SU-DHL-6 (cell line): ENCODE results near the gene DST.

Experiments
- EZH2phosphoT487 ChIP-seq: fragments of 200-600 bp; sonication (generic), shearing (Covaris generic); conservative IDR thresholded peaks from 2 replicates; pipeline ENCODE4 v1.6.1; 2018; ENCODE audit warnings: mild to moderate bottlenecking, antibody characterized with exemption, low read length, moderate library complexity, mixed read lengths
- TF ChIP-seq, protein P1 (sequence below): fragments of 200-600 bp; sonication (generic); IDR thresholded peaks from one replicate; pipeline ENCODE4 v1.5.1; 2017; ENCODE audit warnings: antibody characterized with exemption, mild to moderate bottlenecking, low read length, moderate library complexity; ENCODE audit not compliant: insufficient read depth, poor library complexity, severe bottlenecking

DNA sequence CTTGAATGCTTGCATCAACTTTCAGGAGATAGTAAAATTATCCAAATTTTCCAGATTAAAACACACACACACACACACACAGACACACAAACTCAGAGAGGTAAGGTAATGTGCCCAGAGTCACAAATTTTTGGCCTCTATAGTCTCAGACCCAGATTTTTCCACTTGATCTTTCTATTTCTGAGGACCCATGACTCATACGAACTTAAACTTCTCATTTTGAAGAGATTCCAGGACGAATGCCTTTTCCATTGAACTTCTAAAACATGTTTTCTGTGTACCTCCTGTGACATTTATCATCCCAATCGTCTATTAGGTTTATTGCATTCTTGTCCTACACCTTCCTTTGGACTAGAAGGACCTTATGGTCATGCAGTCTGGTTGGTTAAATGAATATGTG is 222.4 kb downstream of the DST start:
- TF ChIP-seq, protein P1, sequence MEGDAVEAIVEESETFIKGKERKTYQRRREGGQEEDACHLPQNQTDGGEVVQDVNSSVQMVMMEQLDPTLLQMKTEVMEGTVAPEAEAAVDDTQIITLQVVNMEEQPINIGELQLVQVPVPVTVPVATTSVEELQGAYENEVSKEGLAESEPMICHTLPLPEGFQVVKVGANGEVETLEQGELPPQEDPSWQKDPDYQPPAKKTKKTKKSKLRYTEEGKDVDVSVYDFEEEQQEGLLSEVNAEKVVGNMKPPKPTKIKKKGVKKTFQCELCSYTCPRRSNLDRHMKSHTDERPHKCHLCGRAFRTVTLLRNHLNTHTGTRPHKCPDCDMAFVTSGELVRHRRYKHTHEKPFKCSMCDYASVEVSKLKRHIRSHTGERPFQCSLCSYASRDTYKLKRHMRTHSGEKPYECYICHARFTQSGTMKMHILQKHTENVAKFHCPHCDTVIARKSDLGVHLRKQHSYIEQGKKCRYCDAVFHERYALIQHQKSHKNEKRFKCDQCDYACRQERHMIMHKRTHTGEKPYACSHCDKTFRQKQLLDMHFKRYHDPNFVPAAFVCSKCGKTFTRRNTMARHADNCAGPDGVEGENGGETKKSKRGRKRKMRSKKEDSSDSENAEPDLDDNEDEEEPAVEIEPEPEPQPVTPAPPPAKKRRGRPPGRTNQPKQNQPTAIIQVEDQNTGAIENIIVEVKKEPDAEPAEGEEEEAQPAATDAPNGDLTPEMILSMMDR, result no peak
- no peak for TF ChIP-seq EZH2phosphoT487
